Type B pancreatic cell (in vitro differentiated cells): ENCODE measurements around the gene ENG. TPM values are rescaled to one million over a fixed set of nuclear protein-coding genes. Genes with fewer than 3 reads are reported as not detected.
"Not testable (repeated sequence)": the region's sequence is repeated elsewhere in the genome, so short reads cannot be mapped to it uniquely, and the experiment has no call there.

ENCODE experiments used
- DNase-seq: peaks from one replicate; pipeline ENCODE4 v3.0.0; 2021; ENCODE audit warnings: mixed read lengths; ENCODE audit not compliant: unreplicated experiment; ENCODE audit errors: extremely low spot score
- H3K27ac Mint-ChIP-seq: 2 replicates; pipeline ENCODE4 v1.8.0; 2021; ENCODE audit warnings: mild to moderate bottlenecking, mixed read lengths
- H3K27me3 Mint-ChIP-seq: 2 replicates; pipeline ENCODE4 v1.8.0; 2021; ENCODE audit warnings: mixed read lengths
- H3K36me3 Mint-ChIP-seq: 2 replicates; pipeline ENCODE4 v1.8.0; 2021; ENCODE audit warnings: mixed read lengths
- H3K4me1 Mint-ChIP-seq: one replicate; pipeline ENCODE4 v1.8.0; 2021; ENCODE audit warnings: mixed read lengths; ENCODE audit not compliant: unreplicated experiment
- H3K4me3 Mint-ChIP-seq: 2 replicates; pipeline ENCODE4 v1.8.0; 2021; ENCODE audit warnings: mild to moderate bottlenecking, mixed read lengths
- H3K9me3 Mint-ChIP-seq: 2 replicates; pipeline ENCODE4 v1.8.0; 2021; ENCODE audit warnings: mixed read lengths
- CTCF ChIP-seq: fragments of 200-600 bp; sonication (generic); conservative IDR thresholded peaks from 2 replicates; pipeline ENCODE4 v1.5.0; 2021; ENCODE audit warnings: antibody characterized with exemption, mild to moderate bottlenecking
- total RNA-seq: library from RNA; stranded (reverse); gene quantifications from 2 replicates; pipeline ENCODE4 v1.2.1, GENCODE V29; 2021; ENCODE audit warnings: low replicate concordance

The ENG gene
- total RNA-seq, 1 donor from 2014 or later = 1.6 TPM

DNA sequence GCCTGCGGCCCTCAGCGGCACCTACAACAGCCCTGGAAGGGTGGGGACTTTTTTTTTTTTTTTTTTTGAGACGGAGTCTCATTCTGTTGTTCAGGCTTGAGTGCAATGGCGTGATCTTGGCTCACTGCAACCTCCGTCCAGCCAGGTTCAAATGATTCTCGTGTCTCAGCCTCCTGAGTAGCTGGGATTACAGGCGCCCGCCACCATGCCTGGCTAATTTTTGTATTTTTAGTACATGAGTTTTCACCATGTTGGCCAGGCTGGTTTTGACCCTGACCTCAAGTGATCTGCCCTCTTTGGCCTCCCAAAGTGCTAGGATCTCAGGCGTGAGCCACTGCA, 15.7 kb upstream of the ENG start:
- H3K4me1 Mint-ChIP-seq = peaks cover 14% of the 10 kb centered on the region
- peak; percentile 51 for TF ChIP-seq CTCF

DNA sequence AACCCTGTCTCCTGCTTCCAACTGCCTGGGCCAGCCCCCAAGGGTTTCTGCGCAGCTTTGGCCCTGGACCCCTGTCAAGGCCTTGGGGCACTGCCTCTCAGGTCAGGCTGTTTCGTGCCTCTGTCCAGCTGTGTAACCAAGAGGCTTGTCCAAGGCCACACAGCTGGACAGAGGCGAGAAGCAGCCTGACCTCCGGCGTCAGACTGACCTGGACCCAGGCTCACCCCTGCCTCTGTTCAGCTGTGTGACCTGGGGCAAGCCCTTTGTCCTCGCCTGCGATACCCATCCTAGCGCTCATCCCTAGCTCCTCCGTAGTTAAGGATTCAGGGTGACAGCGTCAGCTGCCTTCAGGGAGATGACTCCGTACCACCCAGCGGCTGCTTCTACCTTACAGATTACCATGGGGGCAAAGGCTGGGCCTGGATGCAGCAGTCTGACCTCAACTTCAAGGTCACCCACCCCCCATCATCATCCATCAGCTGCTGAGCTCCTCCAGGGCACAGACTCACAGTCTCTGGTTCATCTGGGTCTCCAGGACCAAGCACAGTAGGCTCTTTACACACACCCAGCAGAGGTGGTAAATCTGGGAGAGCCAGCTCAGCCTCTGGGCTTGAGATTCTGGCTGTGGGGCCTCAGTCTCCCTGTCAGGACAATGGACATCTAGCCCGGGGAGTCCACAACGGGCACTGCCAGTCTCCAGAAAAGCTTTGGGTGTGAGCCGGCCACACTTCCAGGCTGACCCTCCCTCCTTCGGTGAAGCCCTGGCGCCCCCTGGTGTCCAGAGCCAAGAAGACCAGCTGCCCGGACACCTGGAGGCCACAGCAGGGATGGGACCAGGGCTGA, 15.1 kb upstream of the ENG start:
- Mint-ChIP-seq H3K4me1 (peaks cover 17% of the 10 kb centered on the region), H3K36me3 (peaks cover 7% of the 10 kb centered on the region), H3K27me3 (no peaks in the 10 kb centered on the region), H3K27ac (no peak overlapping the region), H3K9me3 (no peaks in the 10 kb centered on the region), H3K4me3 (no peak overlapping the region)
- peak; percentile 94 for TF ChIP-seq CTCF
- peak; percentile 92 for DNase-seq

More for the DNA sequence above, 15.7 kb upstream of the ENG start:
- H3K9me3 Mint-ChIP-seq, H3K4me3 Mint-ChIP-seq, DNase-seq, H3K27ac Mint-ChIP-seq, H3K36me3 Mint-ChIP-seq, H3K27me3 Mint-ChIP-seq: not testable (repeated sequence)

DNA sequence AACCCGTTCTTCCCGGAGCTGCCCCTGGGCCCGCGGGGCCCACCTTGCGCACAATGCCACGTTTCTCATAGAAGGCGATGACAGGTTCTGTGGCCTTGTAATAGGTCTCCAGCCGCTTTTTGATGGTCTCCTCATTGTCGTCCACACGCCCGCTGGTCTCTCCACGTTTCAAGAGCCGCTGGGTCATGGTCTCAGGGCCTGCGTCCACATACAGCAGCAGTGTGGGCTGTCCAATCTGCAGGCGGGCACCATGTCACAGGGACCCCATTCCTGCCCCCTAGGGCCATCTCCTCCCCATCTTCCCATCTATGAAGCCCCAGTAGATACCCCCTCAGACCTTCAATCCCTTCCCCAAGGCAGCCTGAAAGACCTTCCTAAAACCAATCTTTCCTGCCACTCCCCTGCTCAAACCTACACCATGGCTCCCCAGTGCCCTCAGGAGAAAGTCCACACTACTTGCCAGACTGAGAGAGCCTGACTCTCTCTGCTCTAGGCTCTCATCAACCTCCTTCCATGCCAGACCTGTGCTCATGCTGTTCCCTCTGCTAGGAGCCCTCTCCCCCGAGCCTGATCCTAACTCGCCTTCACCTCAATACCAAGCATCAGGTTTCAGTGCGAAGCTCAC, 13.9 kb upstream of the ENG start:
- H3K27me3 Mint-ChIP-seq = no peaks in the 10 kb centered on the region
- H3K9me3 Mint-ChIP-seq = no peaks in the 10 kb centered on the region
- DNase-seq = no peak
- TF ChIP-seq CTCF = no peak
- no peak overlapping the region for H3K27ac Mint-ChIP-seq
- peaks cover 7% of the 10 kb centered on the region for H3K36me3 Mint-ChIP-seq
- no peak overlapping the region for H3K4me3 Mint-ChIP-seq
- H3K4me1 Mint-ChIP-seq = peaks cover 17% of the 10 kb centered on the region

GRCh38 chr9:127867356-127868277, 13.2 kb upstream of the ENG start:
- no peak for TF ChIP-seq CTCF
- H3K4me3 Mint-ChIP-seq = no peak overlapping the region
- H3K9me3 Mint-ChIP-seq = no peaks in the 10 kb centered on the region
- peaks cover 7% of the 10 kb centered on the region for H3K36me3 Mint-ChIP-seq
- no peak for DNase-seq
- H3K27me3 Mint-ChIP-seq = no peaks in the 10 kb centered on the region
- no peak overlapping the region for H3K27ac Mint-ChIP-seq
- H3K4me1 Mint-ChIP-seq = peaks cover 22% of the 10 kb centered on the region

GRCh38 chr9:127866535-127866934, 12.1 kb upstream of the ENG start:
- Mint-ChIP-seq H3K9me3 (no peaks in the 10 kb centered on the region), H3K4me3 (no peak overlapping the region), H3K27ac (no peak overlapping the region), H3K4me1 (peaks cover 22% of the 10 kb centered on the region), H3K36me3 (peaks cover 7% of the 10 kb centered on the region), H3K27me3 (no peaks in the 10 kb centered on the region)
- no peak for DNase-seq
- TF ChIP-seq CTCF = no peak
